GM18499 (cell line): Measurements from ENCODE around the gene AFDN.

Experiments used
- ATAC-seq: cut with Tn5 transposase; IDR thresholded peaks from one replicate; pipeline ENCODE4 v1.9.1; 2021; ENCODE audit warnings: moderate number of reproducible peaks; ENCODE audit not compliant: insufficient read depth, unreplicated experiment

Gene AFDN

GRCh38 chr6:167937301-167937700 lies 110.6 kb downstream of the AFDN start:
- ATAC-seq, result no peak

GRCh38 chr6:167937948-167938911 lies 111.5 kb downstream of the AFDN start:
- no peak for ATAC-seq

- no peak for ATAC-seq
Measured at GRCh38 chr6:167941822-167942221, 115.1 kb downstream of the AFDN start.

GRCh38 chr6:167944130-167944529 lies 117.4 kb downstream of the AFDN start:
- ATAC-seq, result no peak

- no peak for ATAC-seq
Measured at GRCh38 chr6:167946007-167946406, 119.3 kb downstream of the AFDN start.

- no peak for ATAC-seq
Measured at GRCh38 chr6:167946604-167947003, 119.9 kb downstream of the AFDN start.

GRCh38 chr6:167947716-167948115 lies 121.0 kb downstream of the AFDN start:
- no peak for ATAC-seq

GRCh38 chr6:167948716-167949115 lies 122.0 kb downstream of the AFDN start:
- ATAC-seq, result no peak

- no peak for ATAC-seq
Measured at GRCh38 chr6:167949121-167949684, 122.5 kb downstream of the AFDN start.

GRCh38 chr6:167951781-167952511 lies 125.2 kb downstream of the AFDN start:
- ATAC-seq, result no peak

GRCh38 chr6:167952512-167952859 lies 125.8 kb downstream of the AFDN start:
- no peak for ATAC-seq

GRCh38 chr6:167953551-167953950 lies 126.8 kb downstream of the AFDN start:
- no peak for ATAC-seq

GRCh38 chr6:167954151-167954550 lies 127.4 kb downstream of the AFDN start:
- ATAC-seq, result no peak

- no peak for ATAC-seq
Measured at GRCh38 chr6:167956491-167956890, 129.8 kb downstream of the AFDN start.

GRCh38 chr6:167956983-167957492 lies 130.3 kb downstream of the AFDN start:
- ATAC-seq, result no peak

GRCh38 chr6:167957626-167958025 lies 130.9 kb downstream of the AFDN start:
- ATAC-seq, result no peak

- no peak for ATAC-seq
Measured at GRCh38 chr6:167960579-167960978, 133.9 kb downstream of the AFDN start.

GRCh38 chr6:167962711-167963110 lies 136.0 kb downstream of the AFDN start:
- ATAC-seq, result no peak

- no peak for ATAC-seq
Measured at GRCh38 chr6:167963589-167964057, 136.9 kb downstream of the AFDN start.

GRCh38 chr6:167965592-167966539 lies 139.2 kb downstream of the AFDN start:
- ATAC-seq, result no peak
